ENCODE measurements around the gene PLEKHA1. TPM values are rescaled to one million over a fixed set of nuclear protein-coding genes. Genes with fewer than 3 reads are reported as not detected.

PLEKHA1 gene
- total RNA-seq, 1 donor from 2014 or later, result 23.5 TPM

GRCh38 chr10:122435212-122435827 is 60.8 kb downstream of the PLEKHA1 start:
- H3K27ac ChIP-seq (ENCODE audit: low read depth, low read length), result no peak overlapping the region
- peaks cover 0 to 8% (median 1%) of the 10 kb centered on the region in 3 donors for H3K36me3 ChIP-seq (ENCODE audit: control insufficient read depth in 3 of 3, insufficient read depth in 3 of 3, low read length in 3 of 3)
- H3K9me3 ChIP-seq (ENCODE audit: control insufficient read depth in 3 of 3, low read length in 3 of 3), result no peaks in the 10 kb centered on the region
- no peaks in the 10 kb centered on the region for H3K27me3 ChIP-seq (ENCODE audit: control insufficient read depth in 3 of 3, insufficient read depth in 3 of 3, low read length in 3 of 3)
- no peak overlapping the region for H3K9ac ChIP-seq (ENCODE audit: low read depth in 1 of 3, low read length in 3 of 3)
- no peak overlapping the region for H3K4me3 ChIP-seq (ENCODE audit: low read length in 3 of 3)
- no peaks in the 10 kb centered on the region for H3K4me1 ChIP-seq (ENCODE audit: control insufficient read depth in 3 of 3, insufficient read depth in 3 of 3, low read length in 3 of 3)

GRCh38 chr10:122441961-122442360 is 67.5 kb downstream of the PLEKHA1 start:
- Histone ChIP-seq H3K9ac (ENCODE audit: low read depth in 1 of 3, low read length in 3 of 3) (no peak overlapping the region), H3K4me3 (ENCODE audit: low read length in 3 of 3) (no peak overlapping the region), H3K36me3 (ENCODE audit: control insufficient read depth in 3 of 3, insufficient read depth in 3 of 3, low read length in 3 of 3) (peaks cover 0 to 3% (median 0%) of the 10 kb centered on the region in 3 donors), H3K4me1 (ENCODE audit: control insufficient read depth in 3 of 3, insufficient read depth in 3 of 3, low read length in 3 of 3) (peaks cover 0 to 2% (median 0%) of the 10 kb centered on the region in 3 donors), H3K27me3 (ENCODE audit: control insufficient read depth in 3 of 3, insufficient read depth in 3 of 3, low read length in 3 of 3) (no peaks in the 10 kb centered on the region), H3K27ac (ENCODE audit: low read depth, low read length) (no peak overlapping the region), H3K9me3 (ENCODE audit: control insufficient read depth in 3 of 3, low read length in 3 of 3) (no peaks in the 10 kb centered on the region)

GRCh38 chr10:122445469-122445868 is 71.0 kb downstream of the PLEKHA1 start:
- Histone ChIP-seq H3K36me3 (ENCODE audit: control insufficient read depth in 3 of 3, insufficient read depth in 3 of 3, low read length in 3 of 3) (no peaks in the 10 kb centered on the region), H3K4me3 (ENCODE audit: low read length in 3 of 3) (no peak overlapping the region), H3K27me3 (ENCODE audit: control insufficient read depth in 3 of 3, insufficient read depth in 3 of 3, low read length in 3 of 3) (no peaks in the 10 kb centered on the region), H3K4me1 (ENCODE audit: control insufficient read depth in 3 of 3, insufficient read depth in 3 of 3, low read length in 3 of 3) (peaks cover 11 to 29% (median 18%) of the 10 kb centered on the region in 3 donors), H3K27ac (ENCODE audit: low read depth, low read length) (no peak overlapping the region), H3K9ac (ENCODE audit: low read depth in 1 of 3, low read length in 3 of 3) (no peak overlapping the region), H3K9me3 (ENCODE audit: control insufficient read depth in 3 of 3, low read length in 3 of 3) (no peaks in the 10 kb centered on the region)

GRCh38 chr10:122445904-122446303 is 71.4 kb downstream of the PLEKHA1 start:
- Histone ChIP-seq H3K27me3 (ENCODE audit: control insufficient read depth in 3 of 3, insufficient read depth in 3 of 3, low read length in 3 of 3) (no peaks in the 10 kb centered on the region), H3K9me3 (ENCODE audit: control insufficient read depth in 3 of 3, low read length in 3 of 3) (no peaks in the 10 kb centered on the region), H3K4me1 (ENCODE audit: control insufficient read depth in 3 of 3, insufficient read depth in 3 of 3, low read length in 3 of 3) (peaks cover 15 to 31% (median 23%) of the 10 kb centered on the region in 3 donors), H3K36me3 (ENCODE audit: control insufficient read depth in 3 of 3, insufficient read depth in 3 of 3, low read length in 3 of 3) (no peaks in the 10 kb centered on the region), H3K9ac (ENCODE audit: low read depth in 1 of 3, low read length in 3 of 3) (no peak overlapping the region), H3K4me3 (ENCODE audit: low read length in 3 of 3) (no peak overlapping the region), H3K27ac (ENCODE audit: low read depth, low read length) (no peak overlapping the region)

GRCh38 chr10:122446668-122447423 is 72.3 kb downstream of the PLEKHA1 start:
- H3K27ac ChIP-seq (ENCODE audit: low read depth, low read length), result no peak overlapping the region
- H3K27me3 ChIP-seq (ENCODE audit: control insufficient read depth in 3 of 3, insufficient read depth in 3 of 3, low read length in 3 of 3), result no peaks in the 10 kb centered on the region
- H3K9ac ChIP-seq (ENCODE audit: low read depth in 1 of 3, low read length in 3 of 3), result no peak overlapping the region
- no peaks in the 10 kb centered on the region for H3K36me3 ChIP-seq (ENCODE audit: control insufficient read depth in 3 of 3, insufficient read depth in 3 of 3, low read length in 3 of 3)
- H3K4me1 ChIP-seq (ENCODE audit: control insufficient read depth in 3 of 3, insufficient read depth in 3 of 3, low read length in 3 of 3), result peaks cover 16 to 31% (median 24%) of the 10 kb centered on the region in 3 donors
- H3K4me3 ChIP-seq (ENCODE audit: low read length in 3 of 3), result no peak overlapping the region
- H3K9me3 ChIP-seq (ENCODE audit: control insufficient read depth in 3 of 3, low read length in 3 of 3), result no peaks in the 10 kb centered on the region

- Histone ChIP-seq H3K27ac (ENCODE audit: low read depth, low read length) (no peak overlapping the region), H3K4me3 (ENCODE audit: low read length in 3 of 3) (no peak overlapping the region), H3K36me3 (ENCODE audit: control insufficient read depth in 3 of 3, insufficient read depth in 3 of 3, low read length in 3 of 3) (no peaks in the 10 kb centered on the region), H3K9me3 (ENCODE audit: control insufficient read depth in 3 of 3, low read length in 3 of 3) (no peaks in the 10 kb centered on the region), H3K27me3 (ENCODE audit: control insufficient read depth in 3 of 3, insufficient read depth in 3 of 3, low read length in 3 of 3) (no peaks in the 10 kb centered on the region), H3K9ac (ENCODE audit: low read depth in 1 of 3, low read length in 3 of 3) (no peak overlapping the region), H3K4me1 (ENCODE audit: control insufficient read depth in 3 of 3, insufficient read depth in 3 of 3, low read length in 3 of 3) (peaks cover 16 to 31% (median 24%) of the 10 kb centered on the region in 3 donors)
Measured at GRCh38 chr10:122448600-122448999, 74.1 kb downstream of the PLEKHA1 start.

- Histone ChIP-seq H3K27me3 (ENCODE audit: control insufficient read depth in 3 of 3, insufficient read depth in 3 of 3, low read length in 3 of 3) (no peaks in the 10 kb centered on the region), H3K27ac (ENCODE audit: low read depth, low read length) (no peak overlapping the region)
Measured at GRCh38 chr10:122449153-122449552, 74.6 kb downstream of the PLEKHA1 start.

GRCh38 chr10:122450353-122450990 is 76.0 kb downstream of the PLEKHA1 start:
- Histone ChIP-seq H3K9me3 (ENCODE audit: control insufficient read depth in 3 of 3, low read length in 3 of 3) (no peaks in the 10 kb centered on the region), H3K36me3 (ENCODE audit: control insufficient read depth in 3 of 3, insufficient read depth in 3 of 3, low read length in 3 of 3) (no peaks in the 10 kb centered on the region), H3K4me1 (ENCODE audit: control insufficient read depth in 3 of 3, insufficient read depth in 3 of 3, low read length in 3 of 3) (peaks cover 16 to 31% (median 24%) of the 10 kb centered on the region in 3 donors), H3K4me3 (ENCODE audit: low read length in 3 of 3) (no peak overlapping the region), H3K27ac (ENCODE audit: low read depth, low read length) (peak overlapping the region; percentile 26), H3K9ac (ENCODE audit: low read depth in 1 of 3, low read length in 3 of 3) (no peak overlapping the region), H3K27me3 (ENCODE audit: control insufficient read depth in 3 of 3, insufficient read depth in 3 of 3, low read length in 3 of 3) (no peaks in the 10 kb centered on the region)

More at GRCh38 chr10:122449153-122449552, 74.6 kb downstream of the PLEKHA1 start:
- Histone ChIP-seq H3K9ac (ENCODE audit: low read depth in 1 of 3, low read length in 3 of 3) (no peak overlapping the region), H3K36me3 (ENCODE audit: control insufficient read depth in 3 of 3, insufficient read depth in 3 of 3, low read length in 3 of 3) (no peaks in the 10 kb centered on the region), H3K4me3 (ENCODE audit: low read length in 3 of 3) (no peak overlapping the region), H3K4me1 (ENCODE audit: control insufficient read depth in 3 of 3, insufficient read depth in 3 of 3, low read length in 3 of 3) (peaks cover 16 to 31% (median 24%) of the 10 kb centered on the region in 3 donors), H3K9me3 (ENCODE audit: control insufficient read depth in 3 of 3, low read length in 3 of 3) (no peaks in the 10 kb centered on the region)

- Histone ChIP-seq H3K9me3 (ENCODE audit: control insufficient read depth in 3 of 3, low read length in 3 of 3) (no peaks in the 10 kb centered on the region), H3K4me3 (ENCODE audit: low read length in 3 of 3) (no peak overlapping the region), H3K27ac (ENCODE audit: low read depth, low read length) (no peak overlapping the region)
Measured at GRCh38 chr10:122454071-122454470, 79.6 kb downstream of the PLEKHA1 start.

More at GRCh38 chr10:122454071-122454470, 79.6 kb downstream of the PLEKHA1 start:
- peaks cover 3 to 8% (median 5%) of the 10 kb centered on the region in 3 donors for H3K27me3 ChIP-seq (ENCODE audit: control insufficient read depth in 3 of 3, insufficient read depth in 3 of 3, low read length in 3 of 3)
- peaks cover 5 to 13% (median 12%) of the 10 kb centered on the region in 3 donors for H3K4me1 ChIP-seq (ENCODE audit: control insufficient read depth in 3 of 3, insufficient read depth in 3 of 3, low read length in 3 of 3)
- no peak overlapping the region for H3K9ac ChIP-seq (ENCODE audit: low read depth in 1 of 3, low read length in 3 of 3)
- no peaks in the 10 kb centered on the region for H3K36me3 ChIP-seq (ENCODE audit: control insufficient read depth in 3 of 3, insufficient read depth in 3 of 3, low read length in 3 of 3)
